GM23338 (cell line): ENCODE data around the gene LRRC8E.
A peak's percentile ranks its signal among the peaks of the same experiment; 100 is the strongest.
"Not testable (repeated sequence)": the region's sequence is repeated elsewhere in the genome, so short reads cannot be mapped to it uniquely, and the experiment has no call there.

Experiments
- CREB1 ChIP-seq: fragments of 250-450 bp; sonication (Bioruptor Pico); IDR thresholded peaks from 2 replicates; pipeline ENCODE4 v1.5.0; 2020; ENCODE audit warnings: low read depth, mild to moderate bottlenecking, moderate library complexity
- CTCF ChIP-seq, 2 experiments: fragments of 200-600 bp in 1 of 2; sonication (generic) in 1 of 2; conservative IDR thresholded peaks; 2 replicates each; pipeline versions ENCODE4 v1.5.1 to v1.6.1; 2016 to 2017; ENCODE audit warnings: antibody characterized with exemption in 2 of 2, low read depth in 2 of 2, mild to moderate bottlenecking in 2 of 2, moderate library complexity in 1 of 2
- ETS1 ChIP-seq: IDR thresholded peaks from 2 replicates; pipeline ENCODE4 v1.6.1; 2016; ENCODE audit warnings: antibody characterized with exemption
- EZH2 ChIP-seq: fragments of 200-600 bp; sonication (generic); IDR thresholded peaks from one replicate; pipeline ENCODE4 v1.8.0; 2017; ENCODE audit warnings: antibody characterized with exemption, mild to moderate bottlenecking, low read depth; ENCODE audit not compliant: unreplicated experiment
- EZH2phosphoT487 ChIP-seq: fragments of 200-600 bp; sonication (generic); IDR thresholded peaks from one replicate; pipeline ENCODE4 v1.8.1; 2018; ENCODE audit warnings: antibody characterized with exemption; ENCODE audit not compliant: unreplicated experiment
- JUNB ChIP-seq: IDR thresholded peaks from one replicate; pipeline ENCODE4 v1.6.1; 2016; ENCODE audit warnings: antibody characterized with exemption; ENCODE audit not compliant: unreplicated experiment
- POLR2AphosphoS5 ChIP-seq: IDR thresholded peaks from 2 replicates; pipeline ENCODE4 v1.6.1; 2016; ENCODE audit warnings: antibody characterized with exemption, low read depth
- REST ChIP-seq: IDR thresholded peaks from one replicate; pipeline ENCODE4 v1.6.1; 2018; ENCODE audit warnings: antibody characterized with exemption; ENCODE audit not compliant: unreplicated experiment
- ZNF114 ChIP-seq: fragments of 250-450 bp; sonication (Bioruptor Pico); IDR thresholded peaks from 2 replicates; pipeline ENCODE4 v1.5.0; 2020; ENCODE audit warnings: mild to moderate bottlenecking, moderate library complexity

- TF ChIP-seq CTCF (conservative IDR thresholded peaks at IDR 0.05; ENCODE audit: low read depth in 2 of 2) = peak in 1 of 2 experiments; percentile 5; a peak in 1 of 4 replicates
- TF ChIP-seq ETS1; POLR2AphosphoS5; CREB1; REST; EZH2phosphoT487; EZH2; ZNF114 (CRISPR knock-in tag); JUNB: not testable (repeated sequence)
These were observed 29.8 kb downstream of the LRRC8E start for GRCh38 chr19:7918062-7918614.
